Stimulated activated CD4-positive, alpha-beta T cell treated with anti-CD3 and anti-CD28 coated beads, TNF-alpha, amount 100 ng/mL, for 1 hour (primary cell): Measurements from ENCODE around the gene EXOC6B.

Source experiments
- DNase-seq, 3 donors: peaks; one replicate each; pipeline ENCODE4 v3.0.0-alpha.2; 2020; ENCODE audit warnings: low read depth in 3 of 3, low spot score in 1 of 3

EXOC6B gene

GRCh38 chr2:72127401-72128058, 698.3 kb downstream of the EXOC6B start:
- no peak for DNase-seq

- DNase-seq: no peak
Observed at GRCh38 chr2:72126186-72127100, 699.4 kb downstream of the EXOC6B start.
